HepG2 (cell line): ENCODE results near the gene FAM83D. TPM values are rescaled to one million over a fixed set of nuclear protein-coding genes. Genes with fewer than 3 reads are reported as not detected.
"Not testable (repeated sequence)": the region's sequence is repeated elsewhere in the genome, so short reads cannot be mapped to it uniquely, and the experiment has no call there.

Experiments
- ATAC-seq: fragments of 200-7000 bp; cut with Tn5 transposase; 3 replicates; pipeline ENCODE4 v1.9.1; 2020; ENCODE audit warnings: mild to moderate bottlenecking, moderate library complexity
- BruUV-seq: library from RNA; stranded (reverse); fragments of 400-500 nt; replicated peaks from 2 replicates; lab custom pipeline; 2021; lab: Mats Ljungman, UMichigan
- CTCF ChIA-PET: fragments of 300-600 bp; formaldehyde crosslinking; extraction: SDS; loops from one replicate; lab custom pipeline; 2021; ENCODE audit warnings: low total read pairs, inconsistent platforms, low intra/inter-chr PET ratio; lab: Yijun Ruan, JAX
- POLR2A ChIA-PET: fragments of 350-600 bp; sonication (Branson Sonifier 250); formaldehyde crosslinking; loops from one replicate; lab custom pipeline; 2020; ENCODE audit warnings: antibody characterized with exemption, inconsistent platforms; lab: Yijun Ruan, JAX
- DNase-seq: peaks from one replicate; pipeline ENCODE4 v3.0.0-alpha.2; 2015; ENCODE audit warnings: low spot score
- FAIRE-seq: peaks from 3 replicates; lab custom pipeline; 2011; peaks lifted over from hg19 to GRCh38; lab: Jason Lieb, UNC
- H2AFZ ChIP-seq: one replicate; pipeline ENCODE4 v1.6.1; 2011; ENCODE audit warnings: low read length, inconsistent platforms
- H3K27ac ChIP-seq: fragments of 300-600 bp; 3 replicates; pipeline ENCODE4 v1.8.0; 2011; ENCODE audit warnings: mixed run types, mild to moderate bottlenecking, mixed read lengths, low read length, inconsistent platforms; ENCODE audit not compliant: insufficient read depth; ENCODE audit errors: extremely low read length
- H3K27me3 ChIP-seq, 2 experiments: fragments of 200-600 bp in 1 of 2; 2 replicates in 1 of 2; 3 replicates in 1 of 2; pipeline versions ENCODE4 v1.6.0 to v1.8.0; 2011; ENCODE audit warnings: low read length in 2 of 2, mild to moderate bottlenecking in 2 of 2, moderate library complexity in 2 of 2, inconsistent platforms in 1 of 2; ENCODE audit not compliant: insufficient read depth in 2 of 2, control insufficient read depth in 1 of 2
- H3K36me3 ChIP-seq, 2 experiments: fragments of 200-600 bp in 1 of 2; replicated peaks in 1 of 2; 2 replicates in 1 of 2; 3 replicates in 1 of 2; pipeline versions ENCODE4 v1.5.1 to v1.8.0; 2011; ENCODE audit warnings: low read length in 2 of 2, inconsistent platforms in 1 of 2; ENCODE audit not compliant: insufficient read depth in 2 of 2, control insufficient read depth in 1 of 2
- H3K4me1 ChIP-seq: 2 replicates; pipeline ENCODE4 v1.5.1; 2012; ENCODE audit warnings: low read length, inconsistent platforms; ENCODE audit not compliant: insufficient read depth
- H3K4me2 ChIP-seq: 2 replicates; pipeline ENCODE4 v1.6.0; 2011; ENCODE audit warnings: low read depth, low read length, inconsistent platforms
- H3K4me3 ChIP-seq, 3 experiments: fragments of 200-600 bp in 1 of 3; sonication (generic), shearing (Covaris generic) in 1 of 3; replicated peaks in 1 of 3; 2 replicates each; pipeline ENCODE4 v1.5.1; 2011 to 2016; ENCODE audit warnings: low read length in 3 of 3, inconsistent platforms in 2 of 3, low read depth in 2 of 3, mild to moderate bottlenecking in 2 of 3, control low read depth in 1 of 3, mixed read lengths in 1 of 3; ENCODE audit not compliant: insufficient read depth in 1 of 3
- H3K79me2 ChIP-seq: one replicate; pipeline ENCODE4 v1.6.1; 2011; ENCODE audit warnings: low read length, inconsistent platforms; ENCODE audit not compliant: insufficient read depth
- H3K9ac ChIP-seq: 2 replicates; pipeline ENCODE4 v1.6.0; 2011; ENCODE audit warnings: mild to moderate bottlenecking, low read depth, low read length, inconsistent platforms; ENCODE audit not compliant: insufficient read depth
- H3K9me3 ChIP-seq: 2 replicates; pipeline ENCODE4 v1.5.1; 2012; ENCODE audit warnings: mild to moderate bottlenecking, low read length
- H4K20me1 ChIP-seq: 2 replicates; pipeline ENCODE4 v1.6.0; 2011; ENCODE audit warnings: inconsistent platforms, mild to moderate bottlenecking, low read length, moderate library complexity; ENCODE audit not compliant: insufficient read depth
- CSRNP2 ChIP-seq: sonication (generic); formaldehyde crosslinking; conservative IDR thresholded peaks from 2 replicates; pipeline ENCODE4 v1.8.0; 2022; ENCODE audit warnings: low read depth, missing genetic modification reagents
- HNF4A ChIP-seq: sonication (generic); formaldehyde crosslinking; IDR thresholded peaks from 2 replicates; pipeline ENCODE4 v1.4.0; 2020; ENCODE audit warnings: missing genetic modification reagents
- HNF4G ChIP-seq, 2 experiments: sonication (generic) in 1 of 2; formaldehyde crosslinking in 1 of 2; IDR thresholded peaks; 2 replicates each; pipeline versions ENCODE4 v1.4.0 to v1.6.1; 2011 to 2020; ENCODE audit warnings: borderline replicate concordance in 2 of 2, low read depth in 2 of 2, mild to moderate bottlenecking in 2 of 2, low read length in 1 of 2, missing genetic modification reagents in 1 of 2, moderate library complexity in 1 of 2
- IKZF5 ChIP-seq: IDR thresholded peaks from 2 replicates; pipeline ENCODE4 v1.6.1; 2018; ENCODE audit warnings: missing genetic modification reagents, mild to moderate bottlenecking, missing compliant biosample characterization
- KDM2A ChIP-seq: sonication (generic); formaldehyde crosslinking; IDR thresholded peaks from 2 replicates; pipeline ENCODE4 v1.4.0; 2020; ENCODE audit warnings: low read depth, missing genetic modification reagents, borderline replicate concordance
- NR2C2 ChIP-seq: sonication (generic); formaldehyde crosslinking; IDR thresholded peaks from 2 replicates; pipeline ENCODE4 v1.4.0; 2020; ENCODE audit warnings: missing genetic modification reagents, mild to moderate bottlenecking, moderate library complexity, borderline replicate concordance
- STAT6 ChIP-seq: sonication (generic); formaldehyde crosslinking; IDR thresholded peaks from 2 replicates; pipeline ENCODE4 v1.4.0; 2020; ENCODE audit warnings: missing genetic modification reagents, mild to moderate bottlenecking, borderline replicate concordance
- WGBS: methylation state at CpG from one replicate; pipeline ENCODE4 v1.1.6; 2017; ENCODE audit warnings: low lambda C conversion rate; 5-methylcytosine and 5-hydroxymethylcytosine counted together
- in situ Hi-C: cut with HindIII; loops from 2 replicates; pipeline ENCODE4 v1.10.0; 2017; ENCODE audit warnings: low pct_unique_long_range_greater_than_20kb; ENCODE audit not compliant: extremely low pct_ligation_motif_present
- intact Hi-C: fragments of 100-400 bp; cut with micrococcal nuclease; formaldehyde crosslinking; loops from one replicate; pipeline ENCODE4 v1.10.0; 2022; ENCODE audit not compliant: unreplicated experiment
- polyA plus RNA-seq, 8 experiments: library from polyadenylated mRNA; depleted of rRNA in 3 of 8; stranded (reverse) in 7 of 8; unstranded in 1 of 8; fragments of >200 nt; fragmentation: Illumina TruSeq in 4 of 8; extraction: Trizol in 4 of 8; gene quantifications; 2 replicates each; pipeline versions ENCODE4 v1.2.1 to v1.2.3, GENCODE V29; 2011 to 2016; ENCODE audit warnings: low read depth in 4 of 8, missing spikeins in 1 of 8, mixed read lengths in 1 of 8; ENCODE audit not compliant: insufficient read depth in 1 of 8
- total RNA-seq, 5 experiments: library from RNA; depleted of rRNA; stranded (reverse); fragments of >200 nt; fragmentation: Illumina TruSeq; extraction: Trizol; gene quantifications; 2 replicates each; pipeline ENCODE4 v1.2.3, GENCODE V29; 2016; ENCODE audit warnings: low read depth in 1 of 5

Gene FAM83D
- total and polyA plus RNA-seq, 2 of the 13 experiments (the other 11 are each of a cell fraction or from before 2014, with no cell fraction given), result 51.4 to 64.0 TPM

- no peak for TF ChIP-seq CSRNP2
- TF ChIP-seq HNF4A (CRISPR knock-in tag), result peak; percentile 52
- TF ChIP-seq STAT6, result no peak
- 0 out of 2 replicates have a peak, but pooled peaks have one; percentile 21 for TF ChIP-seq HNF4G (IDR thresholded peaks at IDR 0.05; ENCODE audit: borderline replicate concordance, low read depth, low read length)
- no peak; the same call in 1 of the 2 replicates for TF ChIP-seq HNF4G (CRISPR knock-in tag; IDR thresholded peaks at IDR 0.05; ENCODE audit: borderline replicate concordance, low read depth)
- TF ChIP-seq KDM2A (CRISPR knock-in tag), result no peak
- peak; percentile 56; the same call in 1 of the 2 replicates for TF ChIP-seq IKZF5 (CRISPR knock-in tag)
- TF ChIP-seq NR2C2, result no peak
These were observed 69.4 kb downstream of the FAM83D start (continued) for GRCh38 chr20:38995536-38996044.

GRCh38 chr20:38996866-38997265, 70.6 kb downstream of the FAM83D start:
- ATAC-seq, CTCF ChIA-PET, H2AFZ ChIP-seq, H3K4me3 ChIP-seq, intact Hi-C loops, H3K27me3 ChIP-seq, DNase-seq, H3K27ac ChIP-seq, H3K4me2 ChIP-seq, BruUV-seq, H3K9me3 ChIP-seq, FAIRE-seq, H3K9ac ChIP-seq, H4K20me1 ChIP-seq, H3K79me2 ChIP-seq, in situ Hi-C loops: not testable (repeated sequence)
- Histone ChIP-seq H3K4me1 (peaks cover 58% of the 10 kb centered on the region), H3K36me3 (peaks cover 16 to 55% of the 10 kb centered on the region in 2 experiments)
- POLR2A ChIA-PET, result interaction anchor here (1.9 kb wide), 1 partner anchor 11 kb away, joined by 6 read pairs; no protein-coding TSS in a partner anchor
- 98% methylated on average over 1 of the region's 1 CpG for WGBS
